AG04449 (cell line): Measurements from ENCODE around the gene DUSP14.

Experiments
- CTCF ChIA-PET: fragments of 350-600 bp; formaldehyde crosslinking; extraction: SDS; loops from one replicate; lab custom pipeline; 2021; ENCODE audit warnings: antibody characterized with exemption; lab: Yijun Ruan, JAX
- POLR2A ChIA-PET: fragments of 400-600, 350-600 bp; formaldehyde crosslinking; extraction: SDS; loops from one replicate; lab custom pipeline; 2020; ENCODE audit warnings: antibody characterized with exemption, inconsistent platforms; lab: Yijun Ruan, JAX
- DNase-seq: peaks from one replicate; pipeline ENCODE4 v3.0.0-alpha.2; 2010; ENCODE audit warnings: low read depth, low spot score
- H3K4me3 ChIP-seq: 2 replicates; pipeline ENCODE4 v1.5.1; 2011; ENCODE audit warnings: low read depth, mild to moderate bottlenecking, control low read depth, low read length
- CTCF ChIP-seq: IDR thresholded peaks from one replicate; pipeline ENCODE4 v1.5.1; 2011; ENCODE audit warnings: mild to moderate bottlenecking, moderate library complexity, low read length, control low read depth, inconsistent platforms; ENCODE audit not compliant: insufficient read depth; ENCODE audit errors: missing control alignments

The DUSP14 gene

GRCh38 chr17:37470181-37470580 is 19.5 kb upstream of the DUSP14 start:
- H3K4me3 ChIP-seq: no peak overlapping the region
- ChIA-PET CTCF (interaction anchor here (1.0 kb wide), 1 partner anchor 96 kb away, joined by 7 read pairs; no protein-coding TSS in a partner anchor), POLR2A (no interaction called here)
- no peak for DNase-seq
- TF ChIP-seq CTCF: no peak

DNA sequence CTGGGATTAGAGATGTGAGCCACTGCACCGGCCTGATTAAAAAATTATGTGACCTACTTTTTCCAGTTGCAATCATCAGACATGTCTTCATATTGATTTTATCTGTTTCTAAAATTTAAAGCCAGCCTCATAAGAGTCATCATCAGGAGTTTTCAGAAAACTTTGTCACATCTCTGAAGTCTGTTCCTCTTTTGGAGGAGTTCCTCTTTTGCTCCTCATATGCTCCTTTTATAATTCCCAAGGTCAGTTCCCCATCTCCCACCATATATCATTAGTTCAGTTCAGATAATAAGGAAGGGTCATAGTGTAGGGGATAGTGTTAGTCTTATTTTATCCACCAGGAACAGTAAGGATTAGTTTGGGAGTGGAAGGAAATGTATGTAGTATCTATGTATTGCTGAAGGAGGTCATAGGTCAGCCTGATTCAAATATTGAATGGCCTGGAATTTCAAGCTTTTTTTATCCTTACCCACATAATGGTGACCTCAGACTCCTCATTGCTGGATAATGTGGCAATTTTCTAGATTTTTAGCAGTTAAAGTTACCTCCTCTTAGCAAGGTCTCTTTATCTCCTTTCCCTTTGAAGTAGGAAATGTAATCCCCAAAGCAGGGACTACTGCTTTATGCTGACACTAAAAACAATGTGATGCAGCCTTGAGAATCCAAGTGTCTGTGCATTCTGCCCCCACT is 13.8 kb upstream of the DUSP14 start:
- ChIA-PET POLR2A (no interaction called here), CTCF (interaction anchor here (1.5 to 1.6 kb wide), 2 partner anchors 11 to 17 kb away, joined by 3 to 5 read pairs; no protein-coding TSS in a partner anchor)
- H3K4me3 ChIP-seq: no peak overlapping the region
- no peak for DNase-seq
- TF ChIP-seq CTCF: no peak

DNA sequence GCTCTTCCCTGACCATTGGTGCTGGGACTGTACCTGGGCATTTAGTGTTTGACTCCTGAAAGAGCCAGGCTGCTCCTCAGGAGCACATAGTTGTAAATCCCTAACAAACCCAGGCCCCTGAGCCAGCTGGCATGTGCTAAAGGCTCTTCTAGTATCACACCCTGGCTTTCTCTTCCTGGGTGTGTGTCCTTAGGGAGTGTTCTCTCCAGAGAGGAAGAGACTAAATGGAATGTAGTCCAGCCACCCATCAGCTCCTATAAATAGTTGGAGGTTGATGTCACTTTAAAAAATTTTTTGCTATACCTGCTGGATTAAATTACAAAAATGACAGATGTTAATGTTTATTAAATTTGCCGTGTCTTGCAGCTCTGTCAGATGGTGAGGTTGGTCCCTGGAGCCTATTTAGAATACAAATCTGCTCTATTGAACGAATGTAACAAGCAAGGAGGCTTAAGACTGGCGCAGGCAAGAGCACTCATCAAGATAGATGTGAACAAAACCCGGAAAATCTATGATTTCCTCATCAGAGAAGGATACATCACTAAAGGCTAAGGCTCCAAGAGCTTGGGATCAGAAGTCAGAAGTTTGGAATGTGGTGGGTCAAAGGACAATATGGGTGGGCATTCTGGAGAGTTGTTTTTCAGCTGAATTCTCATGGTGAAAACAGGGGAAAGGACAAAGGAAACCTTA is 13.1 kb upstream of the DUSP14 start:
- POLR2A ChIA-PET: interaction anchor here (0.6 kb wide), 1 partner anchor 14 kb away, joined by 4 read pairs; no protein-coding TSS in a partner anchor
- no peak for TF ChIP-seq CTCF
- no peak overlapping the region for H3K4me3 ChIP-seq
- DNase-seq: no peak
- CTCF ChIA-PET: interaction anchor here (1.2 to 2.7 kb wide), 5 partner anchors 10 to 103 kb away, joined by 3 to 6 read pairs (median 4); partner anchors contain the start of gene DUSP14

GRCh38 chr17:37478187-37478586 is 11.5 kb upstream of the DUSP14 start:
- TF ChIP-seq CTCF: no peak
- CTCF ChIA-PET: interaction anchor here (0.7 to 2.7 kb wide), 3 partner anchors 11 to 40 kb away, joined by 3 to 6 read pairs (median 4); partner anchors contain the start of gene DUSP14
- H3K4me3 ChIP-seq: no peak overlapping the region
- POLR2A ChIA-PET: interaction anchor here (1.0 kb wide), 1 partner anchor 10 kb away, joined by 3 read pairs; no protein-coding TSS in a partner anchor
- no peak for DNase-seq

GRCh38 chr17:37479025-37479424 is 10.7 kb upstream of the DUSP14 start:
- no peak for TF ChIP-seq CTCF
- POLR2A ChIA-PET: interaction anchor here (1.0 kb wide), 1 partner anchor 877 kb away, joined by 3 read pairs; no protein-coding TSS in a partner anchor
- no peak overlapping the region for H3K4me3 ChIP-seq
- CTCF ChIA-PET: interaction anchor here (2.7 kb wide), 1 partner anchor 10 kb away, joined by 6 read pairs; the partner anchor contains the start of gene DUSP14
- no peak for DNase-seq

GRCh38 chr17:37480427-37480826 is 9.3 kb upstream of the DUSP14 start:
- CTCF ChIA-PET: no interaction called here
- POLR2A ChIA-PET: no interaction called here
- H3K4me3 ChIP-seq: no peak overlapping the region
- no peak for TF ChIP-seq CTCF
- no peak for DNase-seq
